Colon (tissue), 2 donors: ENCODE results near the gene OSTF1.

Source experiments
- FAIRE-seq: peaks from 2 replicates; lab custom pipeline; 2012; peaks lifted over from hg19 to GRCh38; lab: Jason Lieb, UNC
- donor health status: control.
- donor health status: control.

The OSTF1 gene

DNA sequence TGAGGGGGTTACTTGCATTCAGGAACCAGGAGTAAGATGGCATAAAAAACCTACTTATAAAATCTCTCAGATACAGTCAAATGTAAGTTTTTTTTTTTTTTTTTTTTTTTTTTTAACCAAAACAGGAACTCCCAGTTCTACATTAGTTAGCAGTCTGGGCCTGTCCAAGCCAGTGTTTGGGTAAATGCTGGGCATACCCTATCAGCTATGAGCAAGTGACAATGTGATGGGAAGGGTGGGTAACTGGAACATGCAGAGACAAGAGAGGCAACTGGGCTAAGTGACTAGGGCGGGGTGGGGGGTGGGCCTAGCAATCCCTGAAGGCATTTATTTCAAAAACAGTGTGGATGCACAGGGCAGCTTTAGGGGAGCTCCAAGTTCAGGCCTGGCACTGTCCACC is 2.7 kb upstream of the OSTF1 start:
- no peak for FAIRE-seq

DNA sequence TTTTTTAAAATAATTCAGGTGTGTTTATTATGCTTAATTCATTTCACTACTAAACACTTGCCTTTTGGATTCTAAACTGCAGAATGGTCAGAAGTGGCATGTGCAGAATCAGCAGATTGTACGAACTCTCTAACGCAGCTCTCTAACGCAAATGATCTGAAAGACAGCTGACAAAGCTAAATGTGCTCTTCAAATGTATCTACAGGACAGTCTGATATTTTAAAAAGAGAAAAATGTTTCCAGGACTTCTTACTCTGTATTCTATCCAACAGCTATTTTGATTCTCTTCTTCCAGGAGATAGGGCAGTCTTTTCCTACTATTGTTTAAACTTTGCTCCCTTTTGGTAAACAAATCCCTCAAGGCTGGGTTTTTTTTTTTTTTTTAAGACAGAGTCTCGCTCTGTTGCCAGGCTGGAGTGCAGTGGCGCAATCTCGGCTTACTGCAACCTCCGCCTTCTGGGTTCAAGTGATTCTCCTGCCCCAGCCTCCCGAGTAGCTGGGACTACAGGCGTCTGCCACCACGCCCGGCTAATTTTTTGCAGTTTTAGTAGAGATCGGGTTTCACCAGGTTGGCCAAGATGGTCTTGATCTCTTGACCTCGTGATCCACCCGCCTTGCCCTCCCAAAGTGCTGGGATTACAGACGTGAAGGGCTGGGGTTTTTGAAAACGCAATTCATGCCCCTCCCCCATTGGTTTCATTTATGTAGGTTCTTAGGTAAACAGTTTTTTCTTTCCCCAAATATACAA is 1.6 kb upstream of the OSTF1 start:
- FAIRE-seq, result no peak

DNA sequence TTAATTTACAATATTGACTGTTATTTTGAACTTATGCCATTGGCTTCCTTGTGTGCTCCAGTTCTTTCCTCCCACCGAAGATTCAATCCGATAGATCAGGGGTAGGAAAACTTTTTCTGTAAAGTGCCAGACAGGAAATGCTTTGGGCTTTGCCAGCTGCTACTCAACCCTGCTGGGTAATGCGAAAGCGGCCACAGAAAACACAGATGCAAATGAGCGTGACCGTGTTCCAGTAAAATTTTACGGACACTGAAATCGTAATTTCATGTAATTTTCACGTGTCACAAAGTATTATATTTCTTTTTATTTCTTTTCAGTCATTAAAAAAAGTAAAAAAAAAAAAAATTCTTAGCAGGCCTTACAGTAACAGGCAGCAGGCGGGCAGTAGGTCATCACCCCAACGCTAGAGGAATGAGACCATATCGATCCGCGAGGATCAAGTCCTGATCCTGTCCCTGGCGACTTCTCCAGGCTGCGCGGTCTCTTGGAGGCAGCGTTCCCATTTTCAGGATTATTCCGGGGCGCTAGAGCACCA is 958 bp upstream of the OSTF1 start:
- FAIRE-seq, result no peak

GRCh38 chr9:75088646-75089372 is 495 bp downstream of the OSTF1 start:
- no peak for FAIRE-seq

GRCh38 chr9:75089373-75089766 is 1.1 kb downstream of the OSTF1 start:
- FAIRE-seq, result no peak

DNA sequence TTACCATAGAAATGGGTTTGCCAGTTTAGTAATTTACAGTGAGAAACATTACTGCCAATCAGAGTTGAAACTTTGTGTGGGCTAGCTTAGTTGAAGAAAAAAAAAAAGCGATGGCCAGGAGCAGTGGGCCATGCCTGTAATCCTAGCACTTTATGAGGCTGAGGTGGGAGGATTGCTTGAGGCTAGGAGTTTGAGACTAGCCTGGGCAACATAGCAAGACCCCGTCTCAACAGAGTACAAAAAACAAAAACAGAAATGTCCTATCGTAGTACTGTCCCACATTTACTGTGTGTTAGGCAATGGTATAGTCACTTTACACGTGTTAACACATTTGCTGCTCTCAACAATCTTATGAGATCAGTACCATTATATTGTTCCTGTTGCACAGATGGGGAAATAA is 2.3 kb downstream of the OSTF1 start:
- no peak for FAIRE-seq

GRCh38 chr9:75092766-75093165 is 4.5 kb downstream of the OSTF1 start:
- FAIRE-seq, result no peak

DNA sequence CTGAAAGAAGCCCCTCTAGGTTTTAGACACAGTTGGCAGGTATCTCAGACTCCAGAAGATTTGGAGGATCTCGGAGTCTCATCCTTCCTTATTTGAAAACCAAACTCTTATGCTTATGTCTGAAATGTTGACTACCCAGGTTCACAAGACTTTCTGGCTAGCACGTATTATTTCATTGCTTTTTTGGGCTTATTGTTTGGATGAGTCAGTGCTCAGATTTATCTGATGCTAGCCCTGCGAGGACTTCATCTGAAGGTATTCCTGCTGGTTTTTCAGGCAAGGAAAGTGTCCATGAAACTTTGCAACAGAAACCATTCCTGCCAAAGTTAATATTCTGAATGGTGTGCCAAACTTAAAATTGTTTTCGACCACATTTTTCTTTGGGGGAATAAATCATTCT is 8.5 kb downstream of the OSTF1 start:
- FAIRE-seq, result no peak

GRCh38 chr9:75101004-75101588 is 12.8 kb downstream of the OSTF1 start:
- FAIRE-seq, result no peak

DNA sequence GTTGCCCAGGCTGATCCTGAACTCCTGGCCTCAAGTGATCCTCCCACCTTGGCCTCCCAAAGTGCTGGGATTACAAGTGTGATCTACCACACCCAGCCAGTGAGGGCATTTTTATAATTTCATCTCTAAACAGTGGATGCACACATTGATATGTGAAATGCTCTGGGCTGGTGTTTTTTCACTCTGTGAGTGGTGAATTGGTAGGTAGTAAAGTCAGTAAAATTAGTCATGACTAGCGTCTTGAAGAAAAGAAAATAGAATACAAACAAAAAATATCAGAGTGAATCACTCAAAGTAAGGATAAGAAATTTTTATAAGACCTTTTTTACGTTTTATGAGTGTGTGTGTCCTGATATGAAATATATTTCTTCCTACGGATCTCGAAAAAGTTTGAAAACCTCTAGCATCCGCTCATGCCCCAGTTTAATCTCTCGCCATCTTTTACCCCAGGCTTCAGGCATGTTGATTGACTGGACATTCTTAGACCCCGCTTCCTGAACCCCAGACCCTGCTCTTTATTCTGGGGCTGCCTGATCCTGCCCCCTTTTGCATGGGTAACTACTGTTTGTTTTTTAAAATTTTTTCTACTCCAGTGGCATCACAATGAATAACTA is 14.0 kb downstream of the OSTF1 start:
- no peak for FAIRE-seq

DNA sequence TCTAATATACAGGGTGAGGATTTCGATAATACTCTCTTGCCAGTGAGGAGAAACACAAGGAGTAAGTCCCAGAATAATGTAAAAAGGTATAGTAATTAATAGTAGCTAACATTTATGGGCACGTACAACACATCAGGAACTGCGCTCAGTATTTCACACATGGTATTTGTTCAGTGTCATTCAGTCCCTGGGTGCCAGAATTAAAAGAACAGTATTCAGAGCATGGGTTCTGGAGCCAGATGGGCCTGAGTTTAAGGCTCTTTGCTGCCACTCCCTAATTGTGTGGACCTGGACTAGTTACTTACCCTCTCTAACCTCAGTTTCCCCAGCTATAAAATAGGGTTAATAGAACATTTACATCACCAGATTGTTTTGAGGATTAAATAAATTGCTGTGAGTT is 16.3 kb downstream of the OSTF1 start:
- no peak for FAIRE-seq

DNA sequence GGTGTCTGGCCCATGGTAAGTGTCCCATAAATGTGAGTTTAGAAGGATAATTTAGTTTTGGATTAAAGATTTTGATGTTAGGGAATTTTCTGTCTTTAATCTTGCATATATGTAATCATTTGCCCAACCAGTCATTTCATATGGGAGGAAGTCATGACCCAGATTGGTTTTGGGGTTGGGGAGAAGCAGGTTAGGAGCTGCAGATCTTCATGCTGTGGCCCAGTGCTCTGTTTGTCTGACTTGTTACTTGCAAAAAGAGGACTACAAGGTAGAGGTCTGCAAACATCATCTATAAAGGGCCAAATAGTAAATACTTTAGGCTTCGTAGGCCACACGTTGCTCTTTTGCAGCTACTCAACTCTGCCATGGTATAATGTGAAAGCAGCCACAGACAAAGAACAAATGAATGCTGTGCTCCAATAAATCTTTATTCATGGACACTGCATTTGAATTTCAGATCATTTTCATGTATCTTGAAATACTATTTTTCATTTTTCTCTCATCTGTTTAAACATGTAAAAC is 16.8 kb downstream of the OSTF1 start:
- FAIRE-seq, result no peak

DNA sequence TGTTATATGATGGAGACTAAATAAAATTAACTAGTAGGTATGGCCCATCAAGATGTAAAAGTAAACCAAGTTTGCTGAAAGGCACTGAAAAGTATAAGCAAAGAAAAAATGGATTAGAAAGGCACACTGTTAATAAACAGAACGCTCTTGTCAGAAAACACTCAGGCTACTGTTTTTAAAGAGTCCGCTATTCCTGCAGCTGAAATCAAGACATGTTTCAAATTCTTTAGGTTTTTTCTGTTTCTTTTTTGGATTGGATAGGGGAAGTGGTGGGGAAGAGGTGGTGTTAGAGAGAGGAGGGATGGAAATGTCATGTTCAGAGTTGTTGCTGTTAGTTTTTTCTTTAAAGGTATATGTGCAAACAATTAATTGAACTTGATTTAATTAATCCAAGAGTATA is 17.5 kb downstream of the OSTF1 start:
- no peak for FAIRE-seq

- FAIRE-seq, result no peak
Observed at GRCh38 chr9:75106857-75107256, 18.5 kb downstream of the OSTF1 start.

GRCh38 chr9:75108571-75108970 is 20.3 kb downstream of the OSTF1 start:
- FAIRE-seq, result no peak

GRCh38 chr9:75109210-75109839 is 21.0 kb downstream of the OSTF1 start:
- FAIRE-seq, result no peak

- no peak for FAIRE-seq
Observed at GRCh38 chr9:75111019-75111622, 22.8 kb downstream of the OSTF1 start.

DNA sequence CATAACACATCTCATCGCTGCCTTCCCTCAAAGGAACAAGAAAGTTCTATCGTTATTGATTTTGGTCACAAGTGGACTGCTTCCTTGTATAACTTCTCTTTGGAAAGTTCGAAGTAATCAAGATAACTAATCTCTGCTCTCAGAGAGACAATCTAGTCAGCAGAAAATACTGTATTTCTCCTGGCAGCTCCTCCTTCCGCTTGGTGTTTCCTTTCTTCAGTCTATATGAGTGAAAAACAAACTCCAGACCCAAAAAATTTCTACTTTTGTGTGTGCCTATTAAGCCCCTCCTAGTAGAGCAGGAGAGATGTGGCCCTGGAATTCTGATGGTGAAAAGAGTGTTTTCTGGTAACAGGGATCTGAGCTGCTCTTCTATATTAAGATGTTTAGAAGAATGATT is 24.5 kb downstream of the OSTF1 start:
- no peak for FAIRE-seq

DNA sequence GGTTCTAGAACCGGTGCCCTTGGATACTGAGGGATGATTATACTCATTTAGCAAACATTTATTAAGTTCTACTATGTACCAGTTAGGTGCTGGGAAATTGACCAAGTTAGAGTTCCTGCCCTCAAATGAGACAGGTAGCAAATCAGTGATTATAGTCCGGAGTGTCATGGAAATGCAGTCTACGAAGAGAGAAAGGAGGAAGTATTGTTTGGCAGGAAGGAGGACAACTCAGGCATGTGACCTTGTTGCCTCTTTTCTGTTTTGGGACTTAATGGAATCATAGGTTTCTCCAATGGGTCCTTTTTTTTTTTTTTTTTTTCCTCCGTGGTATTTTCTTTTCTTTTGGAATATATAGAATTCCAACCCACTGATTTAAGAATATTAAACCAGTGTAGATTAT is 28.0 kb downstream of the OSTF1 start:
- FAIRE-seq, result no peak

- FAIRE-seq, result no peak
Observed at GRCh38 chr9:75117564-75117963, 29.2 kb downstream of the OSTF1 start.

DNA sequence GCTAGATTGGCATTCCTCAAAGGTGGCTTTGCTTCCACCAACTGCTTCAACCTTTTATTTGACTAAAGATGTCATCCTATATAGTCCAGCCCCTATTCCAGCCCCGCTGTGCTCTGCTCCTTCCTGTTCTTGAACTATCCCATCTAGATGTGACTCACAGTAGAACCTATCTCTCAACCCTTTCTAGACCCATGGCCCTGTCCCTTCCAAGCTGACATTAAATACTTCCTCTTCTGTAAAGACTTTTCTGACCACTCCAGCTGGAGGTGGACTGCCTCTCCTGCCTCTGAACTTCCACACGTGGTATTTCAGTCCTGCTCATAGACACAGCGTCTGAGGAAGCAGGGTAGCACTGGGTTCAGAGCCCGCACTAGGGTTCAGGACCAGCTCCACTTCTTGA is 32.4 kb downstream of the OSTF1 start:
- FAIRE-seq, result no peak
